ENCODE data around the gene NR2F1-AS1.

NR2F1-AS1 gene

GRCh38 chr5:93580927-93581445, at the start of gene NR2F1-AS1:
TSS of gene NR2F1-AS1 (minus strand) at chr5:93581219.
- no peak for DNase-seq (ENCODE audit: low read depth, low spot score)

- no peak for DNase-seq (ENCODE audit: low read depth, low spot score)
These were observed 45.8 kb upstream of the NR2F1-AS1 start for GRCh38 chr5:93626801-93627200.

GRCh38 chr5:93623153-93623552, 42.1 kb upstream of the NR2F1-AS1 start:
- DNase-seq (ENCODE audit: low read depth, low spot score): no peak

- no peak for DNase-seq (ENCODE audit: low read depth, low spot score)
These were observed 41.3 kb upstream of the NR2F1-AS1 start for GRCh38 chr5:93622240-93622885.

GRCh38 chr5:93621327-93621798, 40.3 kb upstream of the NR2F1-AS1 start:
- no peak for DNase-seq (ENCODE audit: low read depth, low spot score)

GRCh38 chr5:93620487-93621326, 39.7 kb upstream of the NR2F1-AS1 start:
- DNase-seq (ENCODE audit: low read depth, low spot score): no peak

GRCh38 chr5:93616538-93617174, 35.6 kb upstream of the NR2F1-AS1 start:
- no peak for DNase-seq (ENCODE audit: low read depth, low spot score)

GRCh38 chr5:93612855-93613243, 31.8 kb upstream of the NR2F1-AS1 start:
- no peak for DNase-seq (ENCODE audit: low read depth, low spot score)

- DNase-seq (ENCODE audit: low read depth, low spot score): no peak
These were observed 31.2 kb upstream of the NR2F1-AS1 start for GRCh38 chr5:93611976-93612854.

GRCh38 chr5:93611273-93611975, 30.4 kb upstream of the NR2F1-AS1 start:
- no peak for DNase-seq (ENCODE audit: low read depth, low spot score)

GRCh38 chr5:93610581-93611272, 29.7 kb upstream of the NR2F1-AS1 start:
- no peak for DNase-seq (ENCODE audit: low read depth, low spot score)

- no peak for DNase-seq (ENCODE audit: low read depth, low spot score)
These were observed 28.7 kb upstream of the NR2F1-AS1 start for GRCh38 chr5:93609762-93610161.

- no peak for DNase-seq (ENCODE audit: low read depth, low spot score)
These were observed 27.8 kb upstream of the NR2F1-AS1 start for GRCh38 chr5:93608855-93609254.

- DNase-seq (ENCODE audit: low read depth, low spot score): peak; percentile 93
These were observed 26.6 kb upstream of the NR2F1-AS1 start for GRCh38 chr5:93607367-93608258.

GRCh38 chr5:93606382-93606752, 25.3 kb upstream of the NR2F1-AS1 start:
- DNase-seq (ENCODE audit: low read depth, low spot score): no peak

GRCh38 chr5:93604644-93605515, 23.9 kb upstream of the NR2F1-AS1 start:
- no peak for DNase-seq (ENCODE audit: low read depth, low spot score)

- DNase-seq (ENCODE audit: low read depth, low spot score): no peak
These were observed 23.0 kb upstream of the NR2F1-AS1 start for GRCh38 chr5:93603793-93604643.

Data from iPS DF 19.7 (cell line).